Duodenal mucosa (tissue), 2 donors: ENCODE data around the gene DDA1.

Experiments
- H3K27ac ChIP-seq: one replicate; pipeline ENCODE4 v1.7.0; 2013; ENCODE audit warnings: low read depth, low read length
- H3K27me3 ChIP-seq, 2 donors: one replicate each; pipeline ENCODE4 v1.7.0; 2013; ENCODE audit warnings: low read length in 2 of 2, control low read depth in 1 of 2; ENCODE audit not compliant: insufficient read depth in 2 of 2, control insufficient read depth in 1 of 2
- H3K36me3 ChIP-seq, 2 donors: one replicate each; pipeline ENCODE4 v1.7.0; 2013; ENCODE audit warnings: low read length in 2 of 2, control low read depth in 1 of 2; ENCODE audit not compliant: insufficient read depth in 2 of 2, control insufficient read depth in 1 of 2
- H3K4me1 ChIP-seq, 2 donors: one replicate each; pipeline ENCODE4 v1.7.0; 2013; ENCODE audit warnings: low read length in 2 of 2, control low read depth in 1 of 2; ENCODE audit not compliant: insufficient read depth in 2 of 2, control insufficient read depth in 1 of 2
- H3K4me3 ChIP-seq, 2 donors: one replicate each; pipeline ENCODE4 v1.7.0; 2013; ENCODE audit warnings: low read length in 2 of 2, low read depth in 1 of 2
- H3K9ac ChIP-seq, 2 donors: one replicate each; pipeline ENCODE4 v1.7.0; 2013; ENCODE audit warnings: low read length in 2 of 2, low read depth in 1 of 2
- H3K9me3 ChIP-seq, 2 donors: one replicate each; pipeline ENCODE4 v1.7.0; 2013; ENCODE audit warnings: low read length in 2 of 2, control low read depth in 1 of 2; ENCODE audit not compliant: control insufficient read depth in 1 of 2

The DDA1 gene

GRCh38 chr19:17311455-17312188 lies 2.3 kb downstream of the DDA1 start:
- Histone ChIP-seq H3K27ac (no peak overlapping the region), H3K36me3 (peaks cover 22 to 31% of the 10 kb centered on the region in 2 donors), H3K4me1 (peaks cover 8 to 13% of the 10 kb centered on the region in 2 donors), H3K9ac (no peak overlapping the region), H3K9me3 (no peaks in the 10 kb centered on the region), H3K4me3 (no peak overlapping the region), H3K27me3 (no peaks in the 10 kb centered on the region)

- Histone ChIP-seq H3K27me3 (no peaks in the 10 kb centered on the region), H3K9ac (no peak overlapping the region), H3K36me3 (peaks cover 22 to 31% of the 10 kb centered on the region in 2 donors), H3K4me1 (peaks cover 8 to 12% of the 10 kb centered on the region in 2 donors), H3K9me3 (no peaks in the 10 kb centered on the region), H3K27ac (no peak overlapping the region), H3K4me3 (no peak overlapping the region)
Measured at GRCh38 chr19:17312189-17313113, 3.1 kb downstream of the DDA1 start.

- Histone ChIP-seq H3K27me3 (no peaks in the 10 kb centered on the region), H3K36me3 (peaks cover 24 to 31% of the 10 kb centered on the region in 2 donors), H3K27ac (no peak overlapping the region), H3K9me3 (no peaks in the 10 kb centered on the region), H3K4me1 (peaks cover 8 to 12% of the 10 kb centered on the region in 2 donors), H3K9ac (no peak overlapping the region), H3K4me3 (no peak overlapping the region)
Measured at GRCh38 chr19:17314007-17314593, 4.7 kb downstream of the DDA1 start.

- peaks cover 0 to 3% of the 10 kb centered on the region in 2 donors for H3K4me1 ChIP-seq
- no peak overlapping the region for H3K4me3 ChIP-seq
- H3K9ac ChIP-seq: no peak overlapping the region
- H3K27ac ChIP-seq: no peak overlapping the region
- peaks cover 42 to 45% of the 10 kb centered on the region in 2 donors for H3K36me3 ChIP-seq
- no peaks in the 10 kb centered on the region for H3K9me3 ChIP-seq
- H3K27me3 ChIP-seq: no peaks in the 10 kb centered on the region
Measured at GRCh38 chr19:17318966-17319365, 9.6 kb downstream of the DDA1 start.

- Histone ChIP-seq H3K27me3 (no peaks in the 10 kb centered on the region), H3K4me1 (peaks cover 0 to 3% of the 10 kb centered on the region in 2 donors), H3K9me3 (no peaks in the 10 kb centered on the region), H3K9ac (no peak overlapping the region), H3K27ac (no peak overlapping the region), H3K4me3 (no peak overlapping the region), H3K36me3 (peaks cover 36 to 38% of the 10 kb centered on the region in 2 donors)
Measured at GRCh38 chr19:17319473-17320238, 10.3 kb downstream of the DDA1 start.

GRCh38 chr19:17320435-17320834 lies 11.1 kb downstream of the DDA1 start:
- H3K36me3 ChIP-seq: peaks cover 33 to 36% of the 10 kb centered on the region in 2 donors

GRCh38 chr19:17321655-17322489 lies 12.5 kb downstream of the DDA1 start:
- Histone ChIP-seq H3K4me3 (no peak overlapping the region), H3K36me3 (peaks cover 25 to 28% of the 10 kb centered on the region in 2 donors), H3K27ac (no peak overlapping the region), H3K9ac (no peak overlapping the region), H3K4me1 (peaks cover 0 to 3% of the 10 kb centered on the region in 2 donors), H3K9me3 (no peaks in the 10 kb centered on the region), H3K27me3 (no peaks in the 10 kb centered on the region)

More at GRCh38 chr19:17320435-17320834, 11.1 kb downstream of the DDA1 start:
- Histone ChIP-seq H3K4me3 (no peak overlapping the region), H3K9me3 (no peaks in the 10 kb centered on the region), H3K27ac (no peak overlapping the region), H3K4me1 (peaks cover 0 to 3% of the 10 kb centered on the region in 2 donors), H3K9ac (no peak overlapping the region), H3K27me3 (no peaks in the 10 kb centered on the region)

GRCh38 chr19:17322854-17323253 lies 13.5 kb downstream of the DDA1 start:
- no peaks in the 10 kb centered on the region for H3K27me3 ChIP-seq
- H3K4me3 ChIP-seq: no peak overlapping the region
- no peaks in the 10 kb centered on the region for H3K9me3 ChIP-seq
- H3K27ac ChIP-seq: no peak overlapping the region
- peaks cover 0 to 3% of the 10 kb centered on the region in 2 donors for H3K4me1 ChIP-seq
- H3K9ac ChIP-seq: no peak overlapping the region
- H3K36me3 ChIP-seq: peaks cover 25 to 28% of the 10 kb centered on the region in 2 donors
